Retinal pigment epithelial cell (primary cell): ENCODE measurements around the gene SLX4IP.
"Not testable (repeated sequence)": the region's sequence is repeated elsewhere in the genome, so short reads cannot be mapped to it uniquely, and the experiment has no call there.

ENCODE experiments used
- DNase-seq: peaks from one replicate; pipeline ENCODE4 v3.0.0-alpha.2; 2010; ENCODE audit warnings: low read depth
- H3K4me3 ChIP-seq: 2 replicates; pipeline ENCODE4 v1.5.1; 2011; ENCODE audit warnings: mild to moderate bottlenecking, low read length, control low read depth, moderate library complexity
- CTCF ChIP-seq: conservative IDR thresholded peaks from 2 replicates; pipeline ENCODE4 v1.5.1; 2011; ENCODE audit warnings: low read depth, low read length, control low read depth, inconsistent platforms

The SLX4IP gene

DNA sequence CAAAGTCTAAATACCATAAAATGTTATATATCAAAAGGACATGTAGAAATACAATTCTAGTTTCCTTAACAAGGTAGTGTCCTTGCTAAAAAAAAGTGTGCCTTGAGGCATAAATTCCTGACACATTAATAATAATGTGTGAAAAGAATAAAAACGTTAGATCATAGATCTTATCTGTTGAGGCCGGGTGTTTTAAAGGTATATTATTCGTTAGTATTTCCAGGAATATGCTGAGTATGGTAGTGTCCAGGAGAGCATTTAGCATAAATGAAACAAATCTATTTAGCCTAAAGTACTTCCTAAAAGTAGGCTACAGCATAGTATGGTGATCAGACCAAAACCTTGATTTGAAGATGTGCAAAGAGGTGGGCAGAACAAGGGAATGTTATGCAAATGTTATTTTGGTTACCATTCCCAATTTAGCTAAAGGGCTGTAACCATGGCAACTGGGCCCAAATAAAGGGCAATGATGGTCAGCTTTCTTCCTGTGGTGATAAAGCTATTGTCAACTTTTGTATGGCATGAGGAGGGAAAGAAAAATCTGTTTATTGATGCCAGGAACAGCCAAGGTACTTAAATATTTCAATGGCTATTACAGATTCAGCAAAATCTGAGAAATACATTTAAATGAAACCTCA is 20.0 kb upstream of the SLX4IP start:
- TF ChIP-seq CTCF: no peak
- no peak overlapping the region for H3K4me3 ChIP-seq
- DNase-seq: no peak

GRCh38 chr20:10417218-10417617 is 17.9 kb upstream of the SLX4IP start:
- H3K4me3 ChIP-seq, DNase-seq: not testable (repeated sequence)

DNA sequence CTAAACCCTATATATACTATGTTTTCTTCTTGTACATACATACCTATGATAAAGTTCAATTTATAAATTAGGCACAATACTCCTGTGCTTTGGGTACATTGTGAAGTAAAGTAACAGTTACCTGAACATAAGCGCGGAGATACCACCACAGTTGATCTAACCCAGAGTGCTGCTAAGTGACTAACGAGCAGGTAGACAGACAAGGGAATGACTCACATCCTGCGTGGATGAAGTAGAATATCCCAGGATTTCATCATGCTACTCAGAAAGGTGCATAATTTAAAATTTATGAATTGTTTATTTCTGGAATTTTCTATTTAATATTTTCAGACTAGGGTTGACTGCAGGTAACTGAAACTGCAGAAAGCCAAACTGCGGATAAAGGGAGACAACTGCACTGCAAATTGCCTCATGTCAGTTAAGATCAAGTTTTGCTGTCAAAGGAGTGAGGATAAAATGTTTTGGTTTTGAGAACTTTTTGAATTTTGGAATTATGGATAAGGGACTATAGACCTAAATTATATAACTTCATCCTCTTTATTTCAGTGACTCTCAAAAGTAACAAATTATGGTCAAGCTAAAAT is 15.5 kb upstream of the SLX4IP start:
- no peak for TF ChIP-seq CTCF
- no peak for DNase-seq
- no peak overlapping the region for H3K4me3 ChIP-seq

DNA sequence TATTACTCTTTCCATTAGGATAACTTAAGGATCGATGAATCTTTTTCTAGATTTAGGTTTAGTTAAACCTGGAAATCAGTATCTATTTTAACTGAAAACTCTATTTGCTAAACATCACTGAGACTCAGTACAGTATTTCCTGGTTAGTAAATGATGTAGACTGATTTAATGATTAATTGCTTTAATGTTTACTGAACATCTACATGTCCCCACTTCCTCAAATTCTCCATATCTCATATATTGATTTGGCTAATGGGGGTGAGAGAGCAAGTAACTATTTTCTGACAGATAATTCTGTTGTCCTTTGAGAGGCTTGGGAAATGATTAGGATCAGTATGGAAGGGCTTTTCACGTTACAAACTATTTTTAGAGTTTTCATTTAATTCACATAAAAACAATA is 11.4 kb upstream of the SLX4IP start:
- H3K4me3 ChIP-seq: no peak overlapping the region
- TF ChIP-seq CTCF: no peak
- DNase-seq: no peak

DNA sequence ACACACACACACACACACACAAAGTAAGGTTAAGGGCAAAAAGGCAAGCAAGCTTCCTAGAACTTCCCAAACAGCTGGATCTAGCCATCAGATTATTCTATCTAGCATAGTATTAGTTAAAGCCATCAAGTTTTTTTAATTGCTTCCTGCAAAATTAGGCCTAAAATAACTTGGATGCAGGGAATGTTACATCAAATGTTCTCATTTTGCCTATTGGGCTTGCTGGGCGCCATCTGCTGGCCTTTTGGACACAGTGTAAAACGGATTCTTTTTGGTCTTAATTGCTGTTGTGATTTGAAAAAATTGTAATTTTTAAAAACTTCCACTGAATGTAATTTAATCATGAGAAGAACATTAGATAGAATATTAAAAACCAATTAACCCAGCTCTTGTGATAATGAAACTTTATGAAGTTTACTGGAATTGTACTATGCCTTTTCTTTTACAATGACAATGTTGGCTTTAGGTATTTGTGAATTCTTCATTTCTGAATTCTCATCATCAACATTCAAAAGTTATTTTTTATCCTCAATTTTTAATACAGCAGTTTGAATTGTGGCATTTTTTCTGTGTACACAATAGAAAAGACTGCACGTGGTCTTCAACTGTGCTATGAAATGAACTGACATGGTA is 7.9 kb upstream of the SLX4IP start:
- no peak overlapping the region for H3K4me3 ChIP-seq
- peak; percentile 88 for TF ChIP-seq CTCF
- DNase-seq: peak; percentile 15

GRCh38 chr20:10428008-10428407 is 7.1 kb upstream of the SLX4IP start:
- no peak for TF ChIP-seq CTCF
- H3K4me3 ChIP-seq: no peak overlapping the region
- DNase-seq: no peak

DNA sequence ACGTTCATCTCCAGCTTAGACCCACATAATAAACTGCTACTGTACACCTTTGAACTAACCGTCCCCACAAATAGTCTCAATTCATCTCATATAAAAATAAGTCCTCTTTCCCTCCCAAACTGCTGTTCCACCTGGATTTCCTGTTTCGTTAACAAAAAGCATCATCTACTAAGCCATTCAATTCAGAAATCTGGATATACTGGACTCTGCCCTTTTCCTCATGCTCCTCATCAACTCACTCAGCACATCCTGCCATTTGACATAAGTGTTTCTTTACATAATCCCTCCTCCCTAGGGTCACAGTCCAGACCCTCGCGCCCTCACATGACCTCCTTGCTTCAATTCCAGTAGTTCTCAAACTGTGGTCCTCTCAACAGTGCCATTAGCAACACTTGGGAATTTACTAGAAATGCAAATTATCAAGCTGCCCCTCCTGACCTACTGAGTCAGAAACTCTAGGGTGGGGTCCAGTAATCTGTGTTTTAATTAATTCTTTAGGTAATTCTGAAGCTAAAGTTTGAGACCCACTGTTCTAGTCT is 5.6 kb upstream of the SLX4IP start:
- TF ChIP-seq CTCF: no peak
- no peak overlapping the region for H3K4me3 ChIP-seq
- no peak for DNase-seq
